Endothelial cell (in vitro differentiated cells): ENCODE results near the gene TRIM16. TPM values are rescaled to one million over a fixed set of nuclear protein-coding genes. Genes with fewer than 3 reads are reported as not detected.
"Not testable (repeated sequence)": the region's sequence is repeated elsewhere in the genome, so short reads cannot be mapped to it uniquely, and the experiment has no call there.

Experiments used
- DNase-seq: peaks from one replicate; pipeline ENCODE4 v3.0.0; 2021; ENCODE audit warnings: low spot score
- H3K27ac Mint-ChIP-seq: one replicate; pipeline ENCODE4 v1.8.0; 2021; ENCODE audit warnings: mixed read lengths, inconsistent platforms; ENCODE audit not compliant: unreplicated experiment
- H3K27me3 Mint-ChIP-seq: one replicate; pipeline ENCODE4 v1.8.0; 2021; ENCODE audit warnings: mild to moderate bottlenecking, moderate library complexity, mixed read lengths, inconsistent platforms; ENCODE audit not compliant: unreplicated experiment
- H3K36me3 Mint-ChIP-seq: one replicate; pipeline ENCODE4 v1.8.0; 2021; ENCODE audit warnings: mild to moderate bottlenecking, low read depth, mixed read lengths, inconsistent platforms; ENCODE audit not compliant: unreplicated experiment
- H3K4me1 Mint-ChIP-seq: one replicate; pipeline ENCODE4 v1.8.0; 2021; ENCODE audit warnings: mild to moderate bottlenecking, mixed read lengths, inconsistent platforms; ENCODE audit not compliant: unreplicated experiment
- H3K4me3 Mint-ChIP-seq: one replicate; pipeline ENCODE4 v1.8.0; 2021; ENCODE audit warnings: mild to moderate bottlenecking, mixed read lengths, inconsistent platforms; ENCODE audit not compliant: unreplicated experiment
- H3K9me3 Mint-ChIP-seq: one replicate; pipeline ENCODE4 v1.8.0; 2021; ENCODE audit warnings: mixed read lengths, inconsistent platforms; ENCODE audit not compliant: unreplicated experiment
- CTCF ChIP-seq: fragments of 200-600 bp; sonication (generic); IDR thresholded peaks from one replicate; pipeline ENCODE4 v1.5.0; 2021; ENCODE audit warnings: antibody characterized with exemption; ENCODE audit not compliant: unreplicated experiment
- total RNA-seq: library from RNA; stranded (reverse); fragmentation: NEBNext Ultra II Directional; extraction: Animal tissue kit (Norgen Biotek cat#: 25700); gene quantifications from one replicate; pipeline ENCODE4 v1.2.1, GENCODE V29; 2021; ENCODE audit not compliant: unreplicated experiment

Gene TRIM16
- total RNA-seq, 1 donor from 2014 or later = 25.2 TPM

GRCh38 chr17:15687494-15687893 lies 3.4 kb upstream of the TRIM16 start:
- not testable (repeated sequence) for H3K27me3 Mint-ChIP-seq, H3K36me3 Mint-ChIP-seq, DNase-seq, H3K27ac Mint-ChIP-seq, H3K4me3 Mint-ChIP-seq, H3K9me3 Mint-ChIP-seq
- peaks cover 12% of the 10 kb centered on the region for H3K4me1 Mint-ChIP-seq

GRCh38 chr17:15683135-15683534 lies 976 bp downstream of the TRIM16 start:
- peak overlapping the region; percentile 95 for H3K4me3 Mint-ChIP-seq
- not testable (repeated sequence) for H3K27me3 Mint-ChIP-seq, H3K36me3 Mint-ChIP-seq, H3K9me3 Mint-ChIP-seq, DNase-seq, H3K27ac Mint-ChIP-seq
- H3K4me1 Mint-ChIP-seq = peaks cover 15% of the 10 kb centered on the region

GRCh38 chr17:15675991-15676390 lies 8.1 kb downstream of the TRIM16 start:
- not testable (repeated sequence) for H3K36me3 Mint-ChIP-seq

GRCh38 chr17:15674640-15675039 lies 9.5 kb downstream of the TRIM16 start:
- H3K27ac Mint-ChIP-seq, DNase-seq, H3K27me3 Mint-ChIP-seq, H3K36me3 Mint-ChIP-seq, H3K4me1 Mint-ChIP-seq, H3K4me3 Mint-ChIP-seq, H3K9me3 Mint-ChIP-seq: not testable (repeated sequence)

More at GRCh38 chr17:15675991-15676390, 8.1 kb downstream of the TRIM16 start:
- H3K9me3 Mint-ChIP-seq, H3K27me3 Mint-ChIP-seq, H3K27ac Mint-ChIP-seq, H3K4me3 Mint-ChIP-seq, H3K4me1 Mint-ChIP-seq, DNase-seq: not testable (repeated sequence)

- DNase-seq, H3K4me3 Mint-ChIP-seq, H3K36me3 Mint-ChIP-seq, H3K27ac Mint-ChIP-seq, H3K9me3 Mint-ChIP-seq, H3K4me1 Mint-ChIP-seq, H3K27me3 Mint-ChIP-seq: not testable (repeated sequence)
Measured at GRCh38 chr17:15669526-15669925, 14.6 kb downstream of the TRIM16 start.

- DNase-seq = no peak
- TF ChIP-seq CTCF = no peak
- Mint-ChIP-seq H3K36me3 (peaks cover 17% of the 10 kb centered on the region), H3K9me3 (no peaks in the 10 kb centered on the region), H3K27ac (no peak overlapping the region), H3K27me3 (no peaks in the 10 kb centered on the region), H3K4me1 (peaks cover 33% of the 10 kb centered on the region), H3K4me3 (no peak overlapping the region)
Measured at GRCh38 chr17:15663691-15664090, 20.4 kb downstream of the TRIM16 start.

GRCh38 chr17:15663176-15663575 lies 20.9 kb downstream of the TRIM16 start:
- H3K9me3 Mint-ChIP-seq = no peaks in the 10 kb centered on the region
- H3K27ac Mint-ChIP-seq = no peak overlapping the region
- TF ChIP-seq CTCF = no peak
- DNase-seq = no peak
- H3K4me1 Mint-ChIP-seq = peaks cover 36% of the 10 kb centered on the region
- H3K27me3 Mint-ChIP-seq = no peaks in the 10 kb centered on the region
- peak overlapping the region; percentile 7 for H3K4me3 Mint-ChIP-seq
- peaks cover 17% of the 10 kb centered on the region for H3K36me3 Mint-ChIP-seq
